Central memory CD8-positive, alpha-beta T cell (primary cell): ENCODE data around the gene EPHX1.
"Not testable (repeated sequence)": the region's sequence is repeated elsewhere in the genome, so short reads cannot be mapped to it uniquely, and the experiment has no call there.

Experiments used
- ATAC-seq: fragments of 150-1000 bp; cut with Tn5 transposase; replicated peaks from 2 replicates; pipeline ENCODE4 v1.10.0; 2022; ENCODE audit warnings: mild to moderate bottlenecking, moderate FRiP score, moderate number of reproducible peaks; ENCODE audit not compliant: poor library complexity, severe bottlenecking; ENCODE audit errors: extremely low read depth
- DNase-seq, 2 donors: peaks; one replicate each; pipeline ENCODE4 v3.0.0; 2021; ENCODE audit warnings: low spot score in 2 of 2
- H3K27ac Mint-ChIP-seq: one replicate; pipeline ENCODE4 v1.8.0; 2022; ENCODE audit warnings: low read depth, mild to moderate bottlenecking, moderate library complexity, mixed read lengths
- H3K27me3 Mint-ChIP-seq: one replicate; pipeline ENCODE4 v1.8.0; 2022; ENCODE audit warnings: mixed read lengths
- H3K36me3 Mint-ChIP-seq: one replicate; pipeline ENCODE4 v1.8.0; 2022; ENCODE audit warnings: mild to moderate bottlenecking, moderate library complexity, mixed read lengths; ENCODE audit not compliant: insufficient read depth
- H3K4me1 Mint-ChIP-seq: one replicate; pipeline ENCODE4 v1.8.0; 2022; ENCODE audit warnings: mixed read lengths
- H3K4me3 Mint-ChIP-seq: one replicate; pipeline ENCODE4 v1.8.0; 2022; ENCODE audit warnings: mild to moderate bottlenecking, moderate library complexity, mixed read lengths
- H3K9me3 Mint-ChIP-seq: one replicate; pipeline ENCODE4 v1.8.0; 2022; ENCODE audit warnings: mixed read lengths

Gene EPHX1

GRCh38 chr1:225815090-225815489 is 5.2 kb downstream of the EPHX1 start:
- H3K36me3 Mint-ChIP-seq, ATAC-seq, H3K27ac Mint-ChIP-seq, DNase-seq, H3K4me3 Mint-ChIP-seq, H3K9me3 Mint-ChIP-seq, H3K27me3 Mint-ChIP-seq, H3K4me1 Mint-ChIP-seq: not testable (repeated sequence)

- Mint-ChIP-seq H3K27ac (no peak overlapping the region), H3K27me3 (no peaks in the 10 kb centered on the region), H3K36me3 (no peaks in the 10 kb centered on the region), H3K4me3 (no peak overlapping the region), H3K4me1 (peaks cover 2% of the 10 kb centered on the region), H3K9me3 (no peaks in the 10 kb centered on the region)
- DNase-seq (no peak), ATAC-seq (no peak)
Measured at GRCh38 chr1:225815526-225816178, 5.7 kb downstream of the EPHX1 start.

- DNase-seq: no peak
- no peaks in the 10 kb centered on the region for H3K27me3 Mint-ChIP-seq
- no peaks in the 10 kb centered on the region for H3K36me3 Mint-ChIP-seq
- H3K4me1 Mint-ChIP-seq: no peaks in the 10 kb centered on the region
- no peak for ATAC-seq
- no peak overlapping the region for H3K27ac Mint-ChIP-seq
- no peak overlapping the region for H3K4me3 Mint-ChIP-seq
- no peaks in the 10 kb centered on the region for H3K9me3 Mint-ChIP-seq
Measured at GRCh38 chr1:225816643-225817538, 7.0 kb downstream of the EPHX1 start.

GRCh38 chr1:225817611-225818061 is 7.7 kb downstream of the EPHX1 start:
- Mint-ChIP-seq H3K4me3 (no peak overlapping the region), H3K4me1 (no peaks in the 10 kb centered on the region), H3K9me3 (no peaks in the 10 kb centered on the region), H3K27me3 (no peaks in the 10 kb centered on the region), H3K27ac (no peak overlapping the region), H3K36me3 (no peaks in the 10 kb centered on the region)
- no peak for DNase-seq
- no peak for ATAC-seq

GRCh38 chr1:225818229-225818628 is 8.3 kb downstream of the EPHX1 start:
- Mint-ChIP-seq H3K4me1 (no peaks in the 10 kb centered on the region), H3K4me3 (no peak overlapping the region), H3K36me3 (no peaks in the 10 kb centered on the region), H3K27ac (no peak overlapping the region), H3K27me3 (no peaks in the 10 kb centered on the region), H3K9me3 (no peaks in the 10 kb centered on the region)
- DNase-seq (no peak), ATAC-seq (no peak)

- Mint-ChIP-seq H3K27ac (no peak overlapping the region), H3K9me3 (no peaks in the 10 kb centered on the region), H3K4me1 (no peaks in the 10 kb centered on the region), H3K36me3 (no peaks in the 10 kb centered on the region), H3K27me3 (no peaks in the 10 kb centered on the region), H3K4me3 (no peak overlapping the region)
- DNase-seq (no peak), ATAC-seq (no peak)
Measured at GRCh38 chr1:225819346-225820192, 9.6 kb downstream of the EPHX1 start.

GRCh38 chr1:225820522-225821120 is 10.7 kb downstream of the EPHX1 start:
- Mint-ChIP-seq H3K27me3 (no peaks in the 10 kb centered on the region), H3K4me1 (no peaks in the 10 kb centered on the region), H3K4me3 (no peak overlapping the region), H3K27ac (no peak overlapping the region), H3K9me3 (no peaks in the 10 kb centered on the region), H3K36me3 (no peaks in the 10 kb centered on the region)
- ATAC-seq (no peak), DNase-seq (no peak)

GRCh38 chr1:225822655-225823403 is 12.9 kb downstream of the EPHX1 start:
- no peaks in the 10 kb centered on the region for H3K36me3 Mint-ChIP-seq
- no peaks in the 10 kb centered on the region for H3K4me1 Mint-ChIP-seq
- ATAC-seq (no peak), DNase-seq (no peak)
- no peak overlapping the region for H3K27ac Mint-ChIP-seq
- H3K27me3 Mint-ChIP-seq: no peaks in the 10 kb centered on the region
- H3K9me3 Mint-ChIP-seq: no peaks in the 10 kb centered on the region
- H3K4me3 Mint-ChIP-seq: no peak overlapping the region

GRCh38 chr1:225823811-225824261 is 13.9 kb downstream of the EPHX1 start:
- ATAC-seq (no peak), DNase-seq (no peak)
- Mint-ChIP-seq H3K27ac (no peak overlapping the region), H3K4me1 (no peaks in the 10 kb centered on the region), H3K36me3 (no peaks in the 10 kb centered on the region), H3K4me3 (no peak overlapping the region), H3K9me3 (no peaks in the 10 kb centered on the region), H3K27me3 (no peaks in the 10 kb centered on the region)

- ATAC-seq: no peak
- H3K9me3 Mint-ChIP-seq: no peaks in the 10 kb centered on the region
- H3K27ac Mint-ChIP-seq: no peak overlapping the region
- no peak overlapping the region for H3K4me3 Mint-ChIP-seq
- no peaks in the 10 kb centered on the region for H3K27me3 Mint-ChIP-seq
- DNase-seq: no peak
- no peaks in the 10 kb centered on the region for H3K4me1 Mint-ChIP-seq
- H3K36me3 Mint-ChIP-seq: peaks cover 2% of the 10 kb centered on the region
Measured at GRCh38 chr1:225824533-225824941, 14.6 kb downstream of the EPHX1 start.

GRCh38 chr1:225825078-225825477 is 15.2 kb downstream of the EPHX1 start:
- Mint-ChIP-seq H3K36me3 (peaks cover 2% of the 10 kb centered on the region), H3K4me3 (no peak overlapping the region), H3K27ac (no peak overlapping the region), H3K4me1 (no peaks in the 10 kb centered on the region), H3K27me3 (no peaks in the 10 kb centered on the region), H3K9me3 (no peaks in the 10 kb centered on the region)
- ATAC-seq (no peak), DNase-seq (no peak)

GRCh38 chr1:225825607-225826007 is 15.7 kb downstream of the EPHX1 start:
- Mint-ChIP-seq H3K27ac (no peak overlapping the region), H3K27me3 (no peaks in the 10 kb centered on the region), H3K4me3 (no peak overlapping the region), H3K4me1 (no peaks in the 10 kb centered on the region), H3K9me3 (no peaks in the 10 kb centered on the region), H3K36me3 (peaks cover 2% of the 10 kb centered on the region)
- DNase-seq: no peak
- ATAC-seq: no peak
